AG04450 (cell line): ENCODE data around the gene SMAD7. TPM values are rescaled to one million over a fixed set of nuclear protein-coding genes. Genes with fewer than 3 reads are reported as not detected.

Experiments
- CTCF ChIA-PET: fragments of 300-600, 350-600 bp; formaldehyde crosslinking; extraction: SDS; loops from one replicate; lab custom pipeline; 2022; ENCODE audit warnings: antibody characterized with exemption, inconsistent platforms; lab: Charles Lee
- POLR2A ChIA-PET: fragments of 350-600 bp; formaldehyde crosslinking; extraction: SDS; loops from one replicate; lab custom pipeline; 2021; ENCODE audit warnings: antibody characterized with exemption, inconsistent platforms; lab: Yijun Ruan, JAX
- DNase-seq: peaks from one replicate; pipeline ENCODE4 v3.0.0-alpha.2; 2011; ENCODE audit warnings: low read depth, low spot score
- H3K27ac ChIP-seq: one replicate; pipeline ENCODE4 v1.5.1; 2012; ENCODE audit warnings: low read depth, low read length, control low read depth
- H3K27me3 ChIP-seq: one replicate; pipeline ENCODE4 v1.6.0; 2012; ENCODE audit warnings: low read length; ENCODE audit not compliant: control insufficient read depth, insufficient read depth
- H3K4me3 ChIP-seq: 2 replicates; pipeline ENCODE4 v1.5.1; 2011; ENCODE audit warnings: mild to moderate bottlenecking, low read depth, low read length, control low read depth
- H3K9me3 ChIP-seq: 2 replicates; pipeline ENCODE4 v1.5.1; 2012; ENCODE audit warnings: low read length; ENCODE audit not compliant: control insufficient read depth, insufficient read depth
- polyA plus RNA-seq: library from polyadenylated mRNA; depleted of rRNA; stranded (reverse); fragments of >200 nt; gene quantifications from 2 replicates; pipeline ENCODE4 v1.2.3, GENCODE V29; 2011
- TF ChIP-seq, protein P1 (sequence below): IDR thresholded peaks from 2 replicates; pipeline ENCODE4 v1.5.1; 2011; ENCODE audit warnings: low read depth, low read length, control low read depth, inconsistent platforms

SMAD7 gene
- polyA plus RNA-seq, 1 experiment: 8.0 TPM

- no peak for DNase-seq
- CTCF ChIA-PET: interaction anchor here (0.6 to 0.7 kb wide), 2 partner anchors 33 to 259 kb away, joined by 3 read pairs; no protein-coding TSS in a partner anchor
- Histone ChIP-seq H3K9me3 (no peaks in the 10 kb centered on the region; the same call in 1 of the 2 replicates), H3K27ac (peak overlapping the region; percentile 47), H3K27me3 (no peaks in the 10 kb centered on the region), H3K4me3 (no peak overlapping the region)
- TF ChIP-seq, protein P1, sequence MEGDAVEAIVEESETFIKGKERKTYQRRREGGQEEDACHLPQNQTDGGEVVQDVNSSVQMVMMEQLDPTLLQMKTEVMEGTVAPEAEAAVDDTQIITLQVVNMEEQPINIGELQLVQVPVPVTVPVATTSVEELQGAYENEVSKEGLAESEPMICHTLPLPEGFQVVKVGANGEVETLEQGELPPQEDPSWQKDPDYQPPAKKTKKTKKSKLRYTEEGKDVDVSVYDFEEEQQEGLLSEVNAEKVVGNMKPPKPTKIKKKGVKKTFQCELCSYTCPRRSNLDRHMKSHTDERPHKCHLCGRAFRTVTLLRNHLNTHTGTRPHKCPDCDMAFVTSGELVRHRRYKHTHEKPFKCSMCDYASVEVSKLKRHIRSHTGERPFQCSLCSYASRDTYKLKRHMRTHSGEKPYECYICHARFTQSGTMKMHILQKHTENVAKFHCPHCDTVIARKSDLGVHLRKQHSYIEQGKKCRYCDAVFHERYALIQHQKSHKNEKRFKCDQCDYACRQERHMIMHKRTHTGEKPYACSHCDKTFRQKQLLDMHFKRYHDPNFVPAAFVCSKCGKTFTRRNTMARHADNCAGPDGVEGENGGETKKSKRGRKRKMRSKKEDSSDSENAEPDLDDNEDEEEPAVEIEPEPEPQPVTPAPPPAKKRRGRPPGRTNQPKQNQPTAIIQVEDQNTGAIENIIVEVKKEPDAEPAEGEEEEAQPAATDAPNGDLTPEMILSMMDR: no peak
- POLR2A ChIA-PET: interaction anchor here (0.6 kb wide), 1 partner anchor 13 kb away, joined by 3 read pairs; no protein-coding TSS in a partner anchor
These were observed 15.9 kb downstream of the SMAD7 start for GRCh38 chr18:48934723-48935432.

DNA sequence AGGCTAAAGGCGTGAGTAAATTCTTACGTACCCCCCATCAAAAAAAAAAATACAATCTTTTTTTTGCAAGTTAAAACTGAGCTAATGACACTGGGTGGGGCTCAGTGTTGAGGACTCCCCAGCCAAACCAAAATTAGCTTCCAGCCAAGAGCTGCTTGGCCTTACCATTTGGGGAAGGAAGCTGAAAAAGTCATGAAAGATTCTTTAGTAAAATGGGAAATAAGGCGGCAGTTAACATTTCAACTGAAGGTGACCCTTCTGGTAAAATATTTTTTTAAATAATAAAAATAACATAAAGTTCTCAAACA lies 16.4 kb downstream of the SMAD7 start:
- Histone ChIP-seq H3K9me3 (no peaks in the 10 kb centered on the region; the same call in 1 of the 2 replicates), H3K4me3 (no peak overlapping the region), H3K27me3 (no peaks in the 10 kb centered on the region), H3K27ac (peak overlapping the region; percentile 47)
- CTCF ChIA-PET: interaction anchor here (0.6 to 1.5 kb wide), 3 partner anchors 34 to 260 kb away, joined by 3 to 4 read pairs (median 3); no protein-coding TSS in a partner anchor
- DNase-seq: no peak
- POLR2A ChIA-PET: interaction anchor here (0.6 kb wide), 1 partner anchor 14 kb away, joined by 3 read pairs; no protein-coding TSS in a partner anchor
- TF ChIP-seq, protein P1: no peak

GRCh38 chr18:48933578-48934414 lies 17.0 kb downstream of the SMAD7 start:
- no peaks in the 10 kb centered on the region for H3K27me3 ChIP-seq
- H3K27ac ChIP-seq: no peak overlapping the region
- no peaks in the 10 kb centered on the region; the same call in 1 of the 2 replicates for H3K9me3 ChIP-seq
- H3K4me3 ChIP-seq: no peak overlapping the region
- no peak for DNase-seq
- ChIA-PET POLR2A (interaction anchor here (0.6 kb wide), 1 partner anchor 14 kb away, joined by 3 read pairs; no protein-coding TSS in a partner anchor), CTCF (interaction anchor here (0.7 to 1.5 kb wide), 2 partner anchors 258 to 260 kb away, joined by 3 to 4 read pairs; no protein-coding TSS in a partner anchor)
- TF ChIP-seq, protein P1: no peak

DNA sequence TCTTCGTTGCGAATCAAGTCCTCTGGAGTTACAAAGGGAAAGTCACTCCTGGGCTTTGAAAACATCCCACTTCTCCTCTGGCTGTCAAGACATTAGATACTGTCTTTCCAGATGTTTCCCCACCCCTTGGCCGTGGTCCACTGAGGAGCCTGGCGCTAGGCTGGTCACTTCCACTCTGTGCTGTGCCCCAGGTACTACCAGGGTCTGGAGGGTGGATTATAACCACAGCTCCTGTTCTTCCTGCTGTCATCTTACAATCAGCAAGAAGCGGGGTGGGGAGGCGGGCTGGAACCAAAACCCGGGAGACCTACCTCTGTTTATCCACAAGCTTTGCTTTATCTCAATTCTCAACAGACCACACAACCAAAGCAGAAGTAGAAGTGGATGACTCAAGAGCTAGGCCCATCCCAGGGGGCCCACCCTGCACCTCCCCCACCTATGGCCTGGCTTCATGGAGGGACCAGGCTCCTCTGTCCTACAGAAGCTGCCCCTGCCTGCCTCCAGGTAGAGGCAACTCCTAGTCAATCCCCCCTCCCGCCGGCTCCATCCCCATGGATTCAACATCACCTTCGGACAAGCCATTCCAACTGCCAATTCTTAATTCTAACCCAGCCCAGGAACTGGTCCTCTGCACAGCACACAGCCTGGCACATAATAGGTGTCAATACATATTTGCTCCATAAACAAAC lies 17.8 kb downstream of the SMAD7 start:
- no peaks in the 10 kb centered on the region; the same call in 1 of the 2 replicates for H3K9me3 ChIP-seq
- ChIA-PET CTCF (interaction anchor here (1.5 kb wide), 1 partner anchor 259 kb away, joined by 4 read pairs; no protein-coding TSS in a partner anchor), POLR2A (no interaction called here)
- TF ChIP-seq, protein P1: no peak
- H3K4me3 ChIP-seq: no peak overlapping the region
- H3K27ac ChIP-seq: peak overlapping the region; percentile 57
- no peak for DNase-seq
- no peaks in the 10 kb centered on the region for H3K27me3 ChIP-seq
